WTC11 (cell line): Measurements from ENCODE around the gene TAAR2. TPM values are rescaled to one million over a fixed set of nuclear protein-coding genes. Genes with fewer than 3 reads are reported as not detected.

Experiments used
- ATAC-seq: fragments of 200-7000 bp; cut with Tn5 transposase; 2 replicates; pipeline ENCODE4 v1.10.0; 2021; ENCODE audit warnings: mild to moderate bottlenecking, moderate library complexity
- CTCF ChIA-PET: fragments of 300-600 bp; sonication (Branson Sonifier 250); formaldehyde crosslinking; loops from one replicate; lab custom pipeline; 2021; ENCODE audit warnings: antibody characterized with exemption; lab: Charles Lee
- POLR2A ChIA-PET: fragments of 350-600 bp; sonication (Branson Sonifier 250); formaldehyde crosslinking; loops from one replicate; lab custom pipeline; 2021; ENCODE audit warnings: antibody characterized with exemption; lab: Charles Lee
- DNase-seq: peaks from one replicate; pipeline ENCODE4 v3.0.0; 2021; ENCODE audit warnings: low spot score
- H3K27ac Mint-ChIP-seq: 2 replicates; pipeline ENCODE4 v1.8.0; 2021; ENCODE audit warnings: mixed read lengths
- H3K27me3 Mint-ChIP-seq: 2 replicates; pipeline ENCODE4 v1.8.0; 2021; ENCODE audit warnings: low read depth, mild to moderate bottlenecking, moderate library complexity, mixed read lengths
- H3K36me3 Mint-ChIP-seq: 2 replicates; pipeline ENCODE4 v1.8.0; 2021; ENCODE audit warnings: mixed read lengths
- H3K4me1 Mint-ChIP-seq: 2 replicates; pipeline ENCODE4 v1.8.0; 2022; ENCODE audit warnings: mixed read lengths
- H3K4me3 Mint-ChIP-seq: 2 replicates; pipeline ENCODE4 v1.8.0; 2021; ENCODE audit warnings: mild to moderate bottlenecking, moderate library complexity, mixed read lengths
- H3K9me3 Mint-ChIP-seq: 2 replicates; pipeline ENCODE4 v1.8.0; 2021; ENCODE audit warnings: mixed read lengths
- ETV6 ChIP-seq: sonication (generic); formaldehyde crosslinking; IDR thresholded peaks from 2 replicates; pipeline ENCODE4 v1.8.1; 2022; ENCODE audit warnings: mild to moderate bottlenecking, missing genetic modification reagents
- GRHL2 ChIP-seq: fragments of 250-450 bp; sonication (Bioruptor Pico); IDR thresholded peaks from 2 replicates; pipeline ENCODE4 v1.8.0; 2022; ENCODE audit warnings: mild to moderate bottlenecking, moderate library complexity; ENCODE audit not compliant: insufficient replicate concordance, severe bottlenecking
- GTF2I ChIP-seq: fragments of 250-450 bp; sonication (Bioruptor Pico); conservative IDR thresholded peaks from 2 replicates; pipeline ENCODE4 v1.4.0; 2021; ENCODE audit warnings: mild to moderate bottlenecking
- IRF1 ChIP-seq: sonication (generic); formaldehyde crosslinking; IDR thresholded peaks from 2 replicates; pipeline ENCODE4 v1.8.0; 2023; ENCODE audit warnings: missing genetic modification reagents
- JUN ChIP-seq: sonication (generic); formaldehyde crosslinking; IDR thresholded peaks from 2 replicates; pipeline ENCODE4 v1.8.0; 2023; ENCODE audit warnings: mild to moderate bottlenecking, missing genetic modification reagents
- MAX ChIP-seq: sonication (generic); formaldehyde crosslinking; IDR thresholded peaks from 2 replicates; pipeline ENCODE4 v1.8.0; 2022; ENCODE audit warnings: mild to moderate bottlenecking, missing genetic modification reagents
- NFYB ChIP-seq: sonication (generic); formaldehyde crosslinking; conservative IDR thresholded peaks from 2 replicates; pipeline ENCODE4 v1.8.0; 2022; ENCODE audit warnings: low read depth, missing genetic modification reagents
- STAT6 ChIP-seq: sonication (generic); formaldehyde crosslinking; conservative IDR thresholded peaks from 2 replicates; pipeline ENCODE4 v1.8.1; 2023; ENCODE audit warnings: mild to moderate bottlenecking, low read depth, missing genetic modification reagents, moderate library complexity
- ZNF219 ChIP-seq: sonication (generic); formaldehyde crosslinking; IDR thresholded peaks from 2 replicates; pipeline ENCODE4 v1.8.0; 2023; ENCODE audit warnings: missing genetic modification reagents, mild to moderate bottlenecking, borderline replicate concordance
- ZNF317 ChIP-seq: sonication (generic); formaldehyde crosslinking; IDR thresholded peaks from 2 replicates; pipeline ENCODE4 v1.8.1; 2023; ENCODE audit warnings: low read depth, mild to moderate bottlenecking, moderate library complexity, missing genetic modification reagents, borderline replicate concordance
- ZNF396 ChIP-seq: fragments of 250-450 bp; sonication (Bioruptor Pico); IDR thresholded peaks from 2 replicates; pipeline ENCODE4 v1.8.0; 2021; ENCODE audit warnings: mild to moderate bottlenecking, moderate library complexity, borderline replicate concordance
- ZNF425 ChIP-seq: fragments of 250-450 bp; sonication (Bioruptor Pico); conservative IDR thresholded peaks from 2 replicates; pipeline ENCODE4 v1.9.0; 2021; ENCODE audit warnings: mild to moderate bottlenecking
- ZNF512 ChIP-seq: sonication (generic); formaldehyde crosslinking; IDR thresholded peaks from 2 replicates; pipeline ENCODE4 v1.8.1; 2022; ENCODE audit warnings: missing genetic modification reagents, borderline replicate concordance
- total RNA-seq: library from RNA; stranded (reverse); gene quantifications from 3 replicates; pipeline ENCODE4 v1.2.3, GENCODE V29; 2021
- TF ChIP-seq, protein P1 (sequence below): fragments of 250-450 bp; sonication (Bioruptor Pico); IDR thresholded peaks from 2 replicates; pipeline ENCODE4 v1.9.0; 2021; ENCODE audit warnings: mild to moderate bottlenecking
- TF ChIP-seq, protein P2 (sequence below): sonication (generic); formaldehyde crosslinking; IDR thresholded peaks from 2 replicates; pipeline ENCODE4 v1.8.1; 2022; ENCODE audit warnings: low read depth, mild to moderate bottlenecking, moderate library complexity, missing genetic modification reagents, borderline replicate concordance
- TF ChIP-seq, protein P3 (sequence below): fragments of 250-450 bp; sonication (Bioruptor Pico); IDR thresholded peaks from 2 replicates; pipeline ENCODE4 v2.1.2; 2022; ENCODE audit warnings: mild to moderate bottlenecking, moderate library complexity
- TF ChIP-seq, protein P4 (sequence below): sonication (generic); formaldehyde crosslinking; IDR thresholded peaks from 2 replicates; pipeline ENCODE4 v1.8.0; 2022; ENCODE audit warnings: mild to moderate bottlenecking, missing genetic modification reagents

Gene TAAR2
- total RNA-seq, 1 experiment from 2014 or later = not detected

DNA sequence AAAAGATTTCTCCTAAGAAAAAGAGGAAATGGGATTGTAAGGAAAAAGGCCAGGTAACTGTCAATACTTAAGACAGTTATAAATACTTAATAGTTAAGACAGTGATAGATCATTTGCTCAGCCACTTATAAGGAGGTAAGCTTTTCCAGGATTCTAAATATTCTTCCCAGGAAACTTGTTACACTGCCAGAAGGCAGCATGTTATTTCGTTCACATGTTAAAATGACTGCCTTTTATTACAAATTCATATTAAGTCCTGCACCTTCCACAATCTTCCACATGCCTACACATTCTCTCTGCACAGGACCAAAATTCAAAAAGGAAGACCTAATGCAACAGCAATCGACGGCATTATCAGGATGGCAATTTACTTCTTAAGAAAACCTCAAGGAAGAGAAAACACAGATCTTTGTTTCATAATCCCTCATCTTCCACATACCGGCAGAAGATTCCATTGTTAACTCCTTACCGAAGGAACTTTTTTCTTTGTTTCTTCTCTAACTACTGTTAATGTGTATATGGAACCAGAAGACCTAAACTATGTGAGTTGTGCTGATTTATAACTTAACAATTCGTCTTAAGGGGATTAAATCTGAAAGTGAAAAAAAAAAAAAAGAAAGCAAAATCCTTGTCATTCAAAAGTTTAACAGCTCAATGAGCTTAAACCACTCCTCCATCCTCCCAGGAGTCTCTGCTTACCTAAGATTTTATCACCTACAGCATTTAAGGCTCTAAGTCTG lies 799 bp downstream of the TAAR2 start (continued):
- TF ChIP-seq, protein P1, sequence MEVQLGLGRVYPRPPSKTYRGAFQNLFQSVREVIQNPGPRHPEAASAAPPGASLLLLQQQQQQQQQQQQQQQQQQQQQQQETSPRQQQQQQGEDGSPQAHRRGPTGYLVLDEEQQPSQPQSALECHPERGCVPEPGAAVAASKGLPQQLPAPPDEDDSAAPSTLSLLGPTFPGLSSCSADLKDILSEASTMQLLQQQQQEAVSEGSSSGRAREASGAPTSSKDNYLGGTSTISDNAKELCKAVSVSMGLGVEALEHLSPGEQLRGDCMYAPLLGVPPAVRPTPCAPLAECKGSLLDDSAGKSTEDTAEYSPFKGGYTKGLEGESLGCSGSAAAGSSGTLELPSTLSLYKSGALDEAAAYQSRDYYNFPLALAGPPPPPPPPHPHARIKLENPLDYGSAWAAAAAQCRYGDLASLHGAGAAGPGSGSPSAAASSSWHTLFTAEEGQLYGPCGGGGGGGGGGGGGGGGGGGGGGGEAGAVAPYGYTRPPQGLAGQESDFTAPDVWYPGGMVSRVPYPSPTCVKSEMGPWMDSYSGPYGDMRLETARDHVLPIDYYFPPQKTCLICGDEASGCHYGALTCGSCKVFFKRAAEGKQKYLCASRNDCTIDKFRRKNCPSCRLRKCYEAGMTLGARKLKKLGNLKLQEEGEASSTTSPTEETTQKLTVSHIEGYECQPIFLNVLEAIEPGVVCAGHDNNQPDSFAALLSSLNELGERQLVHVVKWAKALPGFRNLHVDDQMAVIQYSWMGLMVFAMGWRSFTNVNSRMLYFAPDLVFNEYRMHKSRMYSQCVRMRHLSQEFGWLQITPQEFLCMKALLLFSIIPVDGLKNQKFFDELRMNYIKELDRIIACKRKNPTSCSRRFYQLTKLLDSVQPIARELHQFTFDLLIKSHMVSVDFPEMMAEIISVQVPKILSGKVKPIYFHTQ (CRISPR knock-in tag) = no peak

GRCh38 chr6:132616677-132617076 lies 7.4 kb downstream of the TAAR2 start:
- Mint-ChIP-seq H3K27ac (no peak overlapping the region), H3K4me1 (no peaks in the 10 kb centered on the region), H3K9me3 (no peaks in the 10 kb centered on the region), H3K4me3 (no peak overlapping the region), H3K27me3 (no peaks in the 10 kb centered on the region), H3K36me3 (no peaks in the 10 kb centered on the region)
- no peak for ATAC-seq
- ChIA-PET POLR2A (no interaction called here), CTCF (interaction anchor here (1.0 kb wide), 1 partner anchor 18 kb away, joined by 3 read pairs; no protein-coding TSS in a partner anchor)
- DNase-seq = no peak
- TF ChIP-seq JUN (CRISPR knock-in tag) = no peak
- no peak for TF ChIP-seq ZNF425 (CRISPR knock-in tag)
- TF ChIP-seq, protein P2, sequence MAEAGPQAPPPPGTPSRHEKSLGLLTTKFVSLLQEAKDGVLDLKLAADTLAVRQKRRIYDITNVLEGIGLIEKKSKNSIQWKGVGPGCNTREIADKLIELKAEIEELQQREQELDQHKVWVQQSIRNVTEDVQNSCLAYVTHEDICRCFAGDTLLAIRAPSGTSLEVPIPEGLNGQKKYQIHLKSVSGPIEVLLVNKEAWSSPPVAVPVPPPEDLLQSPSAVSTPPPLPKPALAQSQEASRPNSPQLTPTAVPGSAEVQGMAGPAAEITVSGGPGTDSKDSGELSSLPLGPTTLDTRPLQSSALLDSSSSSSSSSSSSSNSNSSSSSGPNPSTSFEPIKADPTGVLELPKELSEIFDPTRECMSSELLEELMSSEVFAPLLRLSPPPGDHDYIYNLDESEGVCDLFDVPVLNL (CRISPR knock-in tag) = no peak
- TF ChIP-seq, protein P3, sequence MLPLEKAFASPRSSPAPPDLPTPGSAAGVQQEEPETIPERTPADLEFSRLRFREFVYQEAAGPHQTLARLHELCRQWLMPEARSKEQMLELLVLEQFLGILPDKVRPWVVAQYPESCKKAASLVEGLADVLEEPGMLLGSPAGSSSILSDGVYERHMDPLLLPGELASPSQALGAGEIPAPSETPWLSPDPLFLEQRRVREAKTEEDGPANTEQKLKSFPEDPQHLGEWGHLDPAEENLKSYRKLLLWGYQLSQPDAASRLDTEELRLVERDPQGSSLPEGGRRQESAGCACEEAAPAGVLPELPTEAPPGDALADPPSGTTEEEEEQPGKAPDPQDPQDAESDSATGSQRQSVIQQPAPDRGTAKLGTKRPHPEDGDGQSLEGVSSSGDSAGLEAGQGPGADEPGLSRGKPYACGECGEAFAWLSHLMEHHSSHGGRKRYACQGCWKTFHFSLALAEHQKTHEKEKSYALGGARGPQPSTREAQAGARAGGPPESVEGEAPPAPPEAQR (CRISPR knock-in tag) = no peak
- TF ChIP-seq MAX = no peak
- no peak for TF ChIP-seq ZNF512 (CRISPR knock-in tag)
- TF ChIP-seq, protein P4, sequence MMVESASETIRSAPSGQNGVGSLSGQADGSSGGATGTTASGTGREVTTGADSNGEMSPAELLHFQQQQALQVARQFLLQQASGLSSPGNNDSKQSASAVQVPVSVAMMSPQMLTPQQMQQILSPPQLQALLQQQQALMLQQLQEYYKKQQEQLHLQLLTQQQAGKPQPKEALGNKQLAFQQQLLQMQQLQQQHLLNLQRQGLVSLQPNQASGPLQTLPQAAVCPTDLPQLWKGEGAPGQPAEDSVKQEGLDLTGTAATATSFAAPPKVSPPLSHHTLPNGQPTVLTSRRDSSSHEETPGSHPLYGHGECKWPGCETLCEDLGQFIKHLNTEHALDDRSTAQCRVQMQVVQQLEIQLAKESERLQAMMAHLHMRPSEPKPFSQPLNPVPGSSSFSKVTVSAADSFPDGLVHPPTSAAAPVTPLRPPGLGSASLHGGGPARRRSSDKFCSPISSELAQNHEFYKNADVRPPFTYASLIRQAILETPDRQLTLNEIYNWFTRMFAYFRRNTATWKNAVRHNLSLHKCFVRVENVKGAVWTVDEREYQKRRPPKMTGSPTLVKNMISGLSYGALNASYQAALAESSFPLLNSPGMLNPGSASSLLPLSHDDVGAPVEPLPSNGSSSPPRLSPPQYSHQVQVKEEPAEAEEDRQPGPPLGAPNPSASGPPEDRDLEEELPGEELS (CRISPR knock-in tag) = no peak
- no peak for TF ChIP-seq ETV6 (CRISPR knock-in tag)
- TF ChIP-seq ZNF219 (CRISPR knock-in tag) = no peak
- no peak for TF ChIP-seq IRF1
- TF ChIP-seq GRHL2 (CRISPR knock-in tag) = no peak
- TF ChIP-seq GTF2I = no peak
- TF ChIP-seq ZNF317 (CRISPR knock-in tag) = no peak
- no peak for TF ChIP-seq NFYB
- no peak for TF ChIP-seq STAT6 (CRISPR knock-in tag)
- TF ChIP-seq ZNF396 (CRISPR knock-in tag) = no peak
